22Rv1 (cell line): Measurements from ENCODE around the gene IFI44L.

Experiments
- H3K27ac ChIP-seq: fragments of 450-650 bp; 2 replicates; pipeline ENCODE4 v1.5.1; 2017
- ZFX ChIP-seq: fragments of 450-650 bp; IDR thresholded peaks from 2 replicates; pipeline ENCODE4 v1.6.1; 2017; ENCODE audit warnings: antibody characterized with exemption, borderline replicate concordance
- TF ChIP-seq, protein P1 (sequence below): fragments of 450-650 bp; IDR thresholded peaks from 2 replicates; pipeline ENCODE4 v1.5.1; 2017; ENCODE audit warnings: mild to moderate bottlenecking

The IFI44L gene

DNA sequence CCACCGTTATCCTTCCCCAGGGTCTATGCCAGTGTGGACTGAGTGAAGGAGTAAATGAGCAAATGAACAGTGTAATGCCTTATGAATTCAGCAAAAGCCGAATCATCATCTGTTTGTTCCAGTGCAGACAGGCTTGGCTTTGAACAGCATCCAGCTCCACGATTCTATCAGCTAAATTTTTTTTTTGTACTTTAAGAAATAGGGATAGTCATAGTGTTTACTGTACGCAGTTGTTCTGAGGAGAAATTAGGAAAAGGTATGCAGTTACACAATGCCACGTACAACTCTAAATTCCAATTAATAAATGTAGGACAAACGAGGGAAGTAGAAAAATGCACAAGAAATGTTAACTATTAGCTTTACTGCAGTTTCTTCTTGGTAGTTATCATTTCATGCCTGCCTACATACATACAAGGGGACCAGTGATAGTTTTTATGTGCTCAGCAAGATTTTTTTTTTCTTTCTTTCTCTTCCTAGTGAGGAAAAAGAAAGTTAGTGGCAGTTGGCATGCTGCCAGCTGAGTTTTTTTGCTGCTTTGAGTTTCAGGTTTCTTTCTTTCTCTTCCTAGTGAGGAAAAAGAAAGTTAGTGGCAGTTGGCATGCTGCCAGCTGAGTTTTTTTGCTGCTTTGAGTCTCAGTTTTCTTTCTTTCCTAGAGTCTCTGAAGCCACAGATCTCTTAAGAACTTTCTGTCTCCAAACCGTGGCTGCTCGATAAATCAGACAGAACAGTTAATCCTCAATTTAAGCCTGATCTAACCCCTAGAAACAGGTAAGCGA is at the start of gene IFI44L:
Gene IFI44L (plus strand): TSS at position 646 of the 777 bp plus-strand sequence. CDS start 7,468 bp downstream, outside the sequence.
- H3K27ac ChIP-seq: no peak within 1 kb of the TSS

DNA sequence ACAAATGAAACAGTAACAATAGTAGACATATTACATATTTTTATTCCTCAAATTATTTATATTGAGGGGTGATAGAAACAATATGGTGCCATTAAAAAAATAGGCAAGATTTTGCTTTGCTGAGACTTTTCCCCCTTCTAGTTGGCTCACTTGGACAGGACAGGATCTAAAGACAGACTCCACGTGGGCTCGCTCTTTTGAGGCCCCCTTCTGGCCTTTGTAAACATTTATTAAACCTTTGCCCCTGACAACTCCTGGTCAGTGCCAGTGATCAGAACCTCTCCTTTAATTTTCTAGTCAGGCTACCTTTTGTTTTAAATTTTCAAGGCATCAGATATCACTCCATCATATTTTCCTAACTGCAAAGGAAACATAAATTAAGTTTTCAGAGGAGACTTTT is 49.7 kb upstream of the IFI44L start:
- TF ChIP-seq, protein P1, sequence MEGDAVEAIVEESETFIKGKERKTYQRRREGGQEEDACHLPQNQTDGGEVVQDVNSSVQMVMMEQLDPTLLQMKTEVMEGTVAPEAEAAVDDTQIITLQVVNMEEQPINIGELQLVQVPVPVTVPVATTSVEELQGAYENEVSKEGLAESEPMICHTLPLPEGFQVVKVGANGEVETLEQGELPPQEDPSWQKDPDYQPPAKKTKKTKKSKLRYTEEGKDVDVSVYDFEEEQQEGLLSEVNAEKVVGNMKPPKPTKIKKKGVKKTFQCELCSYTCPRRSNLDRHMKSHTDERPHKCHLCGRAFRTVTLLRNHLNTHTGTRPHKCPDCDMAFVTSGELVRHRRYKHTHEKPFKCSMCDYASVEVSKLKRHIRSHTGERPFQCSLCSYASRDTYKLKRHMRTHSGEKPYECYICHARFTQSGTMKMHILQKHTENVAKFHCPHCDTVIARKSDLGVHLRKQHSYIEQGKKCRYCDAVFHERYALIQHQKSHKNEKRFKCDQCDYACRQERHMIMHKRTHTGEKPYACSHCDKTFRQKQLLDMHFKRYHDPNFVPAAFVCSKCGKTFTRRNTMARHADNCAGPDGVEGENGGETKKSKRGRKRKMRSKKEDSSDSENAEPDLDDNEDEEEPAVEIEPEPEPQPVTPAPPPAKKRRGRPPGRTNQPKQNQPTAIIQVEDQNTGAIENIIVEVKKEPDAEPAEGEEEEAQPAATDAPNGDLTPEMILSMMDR: no peak
- no peak for TF ChIP-seq ZFX
- no peak overlapping the region for H3K27ac ChIP-seq

More for the DNA sequence above, at the start of gene IFI44L:
- TF ChIP-seq, protein P1: no peak
- TF ChIP-seq ZFX: no peak

DNA sequence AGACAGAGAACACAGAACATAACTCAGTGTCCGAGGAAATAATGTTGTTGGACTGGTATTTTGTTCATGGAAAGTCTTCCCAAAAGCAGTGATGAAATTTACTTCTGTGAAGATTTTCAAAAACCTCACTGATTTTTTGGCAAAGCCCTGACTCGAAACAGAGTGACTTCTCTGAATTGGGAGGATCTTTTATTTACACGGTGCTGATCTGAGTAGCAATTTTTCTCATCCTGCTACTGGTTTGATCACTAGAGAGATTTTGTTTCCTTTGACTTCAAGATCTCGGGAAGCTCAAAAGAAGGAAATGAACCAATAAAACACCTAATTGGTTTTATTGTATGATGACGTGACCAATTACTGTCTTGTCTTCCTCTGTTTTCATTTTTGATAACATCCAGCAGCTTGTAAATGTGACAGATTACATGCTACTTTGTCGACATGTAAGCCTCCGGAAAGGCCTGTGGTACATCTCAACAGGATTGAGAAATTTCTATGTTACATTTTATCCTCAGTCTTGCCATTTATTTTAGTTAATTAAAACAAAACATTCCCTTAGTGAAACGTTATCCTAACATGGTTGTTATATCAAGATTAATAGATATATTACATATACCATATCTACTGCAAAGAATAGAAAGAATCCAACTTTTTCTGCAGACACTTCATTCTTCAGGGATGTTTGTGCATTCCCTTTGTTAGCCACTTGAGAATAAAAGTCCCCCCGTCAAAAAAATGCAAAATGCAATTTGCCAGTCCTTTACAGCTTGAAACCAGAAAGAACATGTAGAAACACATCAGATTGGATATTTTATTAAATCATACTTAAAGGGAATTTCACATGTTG is 42.8 kb upstream of the IFI44L start:
- no peak overlapping the region for H3K27ac ChIP-seq
- TF ChIP-seq, protein P1: no peak
- TF ChIP-seq ZFX: no peak

DNA sequence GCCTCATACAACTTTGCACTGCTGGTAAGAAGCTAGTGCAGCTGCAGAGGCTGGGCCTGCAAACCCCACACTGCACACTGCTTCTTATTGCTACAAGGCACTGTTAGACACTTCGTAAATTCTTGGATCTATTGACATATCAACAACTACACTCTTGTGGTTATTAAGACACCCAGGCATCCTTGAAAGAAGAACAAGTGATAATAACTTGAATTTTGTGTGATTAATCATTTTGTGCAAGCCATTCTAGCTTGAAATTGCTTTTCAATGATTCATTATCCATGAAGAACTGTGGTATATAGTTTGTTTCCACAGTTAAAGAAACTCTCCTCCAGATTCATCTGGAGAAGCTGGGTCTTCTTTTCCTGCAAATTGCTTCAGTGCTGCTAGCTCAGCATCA is 33.7 kb upstream of the IFI44L start:
- TF ChIP-seq, protein P1: no peak
- no peak for TF ChIP-seq ZFX
- H3K27ac ChIP-seq: no peak overlapping the region

DNA sequence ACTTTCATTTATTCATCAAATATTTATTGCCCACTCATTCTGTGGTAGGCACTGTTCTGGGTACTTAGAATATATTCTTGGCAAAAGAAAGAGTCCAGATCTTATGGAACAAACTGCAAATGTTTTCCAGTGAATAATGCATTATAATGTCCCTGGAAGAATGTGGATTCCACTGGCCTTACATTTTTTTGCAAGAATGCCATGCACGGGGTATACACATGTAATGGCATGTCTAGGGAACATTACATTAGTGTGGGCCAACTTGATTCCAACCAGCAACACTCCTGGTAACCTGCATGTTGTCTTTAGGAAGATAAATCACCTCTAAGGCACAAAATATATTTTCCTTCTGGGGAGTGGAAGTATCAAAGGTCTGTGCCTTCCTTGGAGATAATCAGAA is 33.0 kb upstream of the IFI44L start:
- no peak for TF ChIP-seq ZFX
- TF ChIP-seq, protein P1: no peak
- no peak overlapping the region for H3K27ac ChIP-seq

DNA sequence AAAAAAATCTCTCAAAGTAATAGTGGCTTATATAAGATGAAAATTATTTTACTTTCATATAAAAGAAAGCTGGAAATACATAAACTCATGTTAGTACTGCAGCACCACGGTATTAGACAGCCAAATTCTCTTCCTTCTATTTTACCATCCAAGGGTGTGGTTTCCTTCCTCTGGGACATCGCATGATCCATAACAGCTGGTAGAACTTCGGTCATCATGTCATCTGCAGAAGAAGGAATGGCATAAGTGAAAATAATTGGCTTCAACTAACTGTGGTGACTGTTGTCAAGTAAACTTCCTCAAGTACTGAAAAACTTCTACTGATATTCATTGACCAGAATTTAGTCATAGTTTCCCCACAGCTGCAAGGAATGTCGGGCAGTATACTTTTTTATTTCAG is 28.3 kb upstream of the IFI44L start:
- no peak overlapping the region for H3K27ac ChIP-seq

More for the DNA sequence above, 28.3 kb upstream of the IFI44L start:
- TF ChIP-seq ZFX: no peak
- TF ChIP-seq, protein P1: no peak
